Measurements from ENCODE around the gene CARD19.

Gene CARD19

DNA sequence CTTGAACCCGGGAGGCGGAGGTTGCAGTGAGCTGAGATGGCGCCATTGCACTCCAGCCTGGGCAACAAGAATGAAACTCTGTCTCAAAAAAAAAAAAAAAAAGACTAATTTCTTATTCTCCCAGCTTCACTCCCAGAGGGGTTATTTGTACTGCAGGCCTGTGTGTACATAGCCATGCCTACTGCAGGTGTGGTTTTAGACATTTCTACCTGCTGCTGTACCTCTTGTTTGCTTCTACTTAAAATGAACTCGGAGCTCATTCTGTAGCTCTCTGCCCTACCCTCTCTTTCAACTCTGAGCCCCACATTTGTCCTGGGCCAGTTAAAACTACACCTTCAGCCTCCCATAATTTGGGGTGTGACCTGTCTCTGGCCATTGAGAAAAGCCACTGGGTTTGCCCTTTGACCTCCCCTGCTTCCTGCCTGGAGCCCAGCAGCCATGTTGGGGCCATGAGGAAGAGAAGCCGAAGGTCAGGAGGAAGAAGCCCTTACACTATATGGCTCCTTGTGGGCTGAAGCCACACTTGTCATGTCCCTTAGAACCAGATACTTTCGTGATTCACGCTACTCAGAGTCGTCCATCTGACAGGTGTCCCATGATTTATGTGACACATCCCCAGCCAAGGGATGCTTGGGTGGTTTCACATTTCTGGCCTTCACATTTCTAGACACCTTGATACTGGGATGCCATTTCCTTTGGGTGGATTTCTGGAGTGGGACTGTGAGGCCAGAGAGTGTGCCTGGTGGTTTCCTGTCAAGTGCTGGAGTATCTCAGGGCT, 9.4 kb upstream of the CARD19 start:
- DNase-seq (ENCODE audit: low read depth in 4 of 4, low spot score in 1 of 4), result no peak

DNA sequence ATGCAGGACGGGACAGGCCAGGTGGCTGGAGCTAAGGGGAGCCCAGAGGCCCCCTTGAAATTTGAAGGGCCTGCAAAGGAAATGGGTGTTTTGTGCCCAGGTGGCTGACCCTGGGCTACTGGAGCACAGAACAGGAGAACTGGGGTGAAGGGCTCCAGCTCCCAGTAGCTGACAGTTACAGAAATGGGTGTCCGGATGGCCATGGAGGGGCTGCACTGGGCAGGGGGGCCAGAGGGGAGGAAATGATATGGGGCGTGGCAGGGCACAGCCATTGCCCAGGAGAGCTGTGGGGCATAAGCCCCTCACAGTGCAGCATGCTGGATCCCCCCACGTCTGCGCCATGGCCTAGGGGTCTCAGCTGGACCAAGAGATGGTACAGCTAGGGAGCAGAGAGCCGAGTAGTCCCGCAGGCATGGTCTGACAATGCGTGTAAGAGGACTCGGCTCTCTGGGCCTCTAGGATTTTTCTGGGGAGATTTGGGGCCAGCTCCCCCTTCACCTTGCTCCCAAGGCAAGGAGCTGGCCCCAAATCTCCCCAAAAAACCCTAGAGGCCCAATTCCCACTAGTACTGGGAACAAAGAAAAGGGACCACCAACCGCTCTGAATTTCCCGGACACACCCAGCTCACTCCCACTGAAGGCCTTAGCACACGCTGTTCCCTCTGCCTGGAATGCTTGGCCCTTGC, 7.9 kb upstream of the CARD19 start:
- no peak for DNase-seq (ENCODE audit: low read depth in 4 of 4, low spot score in 1 of 4)

- DNase-seq (ENCODE audit: low read depth in 4 of 4, low spot score in 1 of 4), result no peak
These were observed 7.4 kb upstream of the CARD19 start for GRCh38 chr9:93088656-93089015.

DNA sequence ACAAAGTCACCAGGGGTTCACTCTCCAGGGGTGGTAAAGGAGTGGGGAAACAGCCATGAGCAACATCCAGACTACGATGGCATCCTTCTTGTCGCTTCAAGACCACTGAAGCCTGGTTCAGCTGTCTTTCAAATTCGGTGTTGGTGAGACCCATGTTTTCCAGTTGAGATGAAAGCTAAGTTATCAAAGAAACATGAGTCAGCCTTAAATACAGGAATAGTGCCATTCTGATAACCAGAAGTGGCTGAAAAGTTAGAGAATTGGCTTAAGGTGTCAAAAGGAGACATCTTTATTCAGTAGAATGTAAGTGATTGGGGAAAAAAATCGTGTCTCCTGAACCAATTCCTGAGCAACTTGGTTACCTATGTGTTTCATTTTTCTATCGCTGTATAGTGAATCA, 7.0 kb upstream of the CARD19 start:
- no peak for DNase-seq (ENCODE audit: low read depth in 4 of 4, low spot score in 1 of 4)

DNA sequence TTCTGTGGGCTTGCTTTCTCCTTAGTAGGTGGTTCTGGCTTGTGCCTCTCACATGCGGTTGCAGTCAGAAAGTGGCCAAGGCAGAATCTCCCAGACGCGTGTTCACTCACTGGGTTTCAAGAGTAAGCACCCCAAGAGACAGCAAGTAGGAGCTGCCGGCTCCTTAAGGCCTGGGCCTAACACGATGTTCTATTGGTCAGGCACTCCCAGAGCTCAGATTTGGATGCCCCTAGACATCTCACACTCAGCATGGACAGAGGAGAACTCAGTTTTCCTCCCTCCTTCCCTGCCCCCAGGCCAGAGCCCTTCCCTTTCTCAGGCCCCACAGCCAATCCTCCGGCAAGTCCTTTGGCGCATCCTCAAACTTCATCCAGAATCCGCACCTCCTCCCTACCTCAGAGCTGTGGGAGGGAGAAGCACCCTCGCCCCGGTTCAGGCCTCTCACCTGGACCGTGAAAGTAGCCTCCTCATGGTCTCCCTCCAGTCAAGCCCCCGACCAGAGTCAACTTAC, 6.5 kb upstream of the CARD19 start:
- DNase-seq (ENCODE audit: low read depth in 4 of 4, low spot score in 1 of 4), result no peak

GRCh38 chr9:93090091-93090655, 5.8 kb upstream of the CARD19 start:
- no peak for DNase-seq (ENCODE audit: low read depth in 4 of 4, low spot score in 1 of 4)

DNA sequence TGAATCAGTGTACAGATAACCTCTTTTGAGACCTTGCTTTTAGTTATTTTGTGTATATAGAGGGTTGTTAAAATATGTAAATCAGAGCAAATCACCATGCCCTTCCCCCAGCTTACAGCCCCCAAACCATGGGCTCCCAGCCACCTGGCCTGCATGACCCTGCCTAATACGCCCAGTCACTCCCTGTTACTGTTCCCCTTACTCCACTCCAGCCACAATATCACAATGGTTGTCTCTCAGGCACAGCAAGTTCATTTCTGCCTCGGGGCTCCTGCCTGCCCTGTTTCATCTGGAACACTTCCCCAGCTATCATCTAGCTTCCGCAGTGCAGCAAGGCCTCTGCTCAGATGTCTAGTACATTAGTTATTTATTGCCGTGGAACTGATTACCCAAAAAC, 5.0 kb upstream of the CARD19 start:
- no peak for DNase-seq (ENCODE audit: low read depth in 4 of 4, low spot score in 1 of 4)

DNA sequence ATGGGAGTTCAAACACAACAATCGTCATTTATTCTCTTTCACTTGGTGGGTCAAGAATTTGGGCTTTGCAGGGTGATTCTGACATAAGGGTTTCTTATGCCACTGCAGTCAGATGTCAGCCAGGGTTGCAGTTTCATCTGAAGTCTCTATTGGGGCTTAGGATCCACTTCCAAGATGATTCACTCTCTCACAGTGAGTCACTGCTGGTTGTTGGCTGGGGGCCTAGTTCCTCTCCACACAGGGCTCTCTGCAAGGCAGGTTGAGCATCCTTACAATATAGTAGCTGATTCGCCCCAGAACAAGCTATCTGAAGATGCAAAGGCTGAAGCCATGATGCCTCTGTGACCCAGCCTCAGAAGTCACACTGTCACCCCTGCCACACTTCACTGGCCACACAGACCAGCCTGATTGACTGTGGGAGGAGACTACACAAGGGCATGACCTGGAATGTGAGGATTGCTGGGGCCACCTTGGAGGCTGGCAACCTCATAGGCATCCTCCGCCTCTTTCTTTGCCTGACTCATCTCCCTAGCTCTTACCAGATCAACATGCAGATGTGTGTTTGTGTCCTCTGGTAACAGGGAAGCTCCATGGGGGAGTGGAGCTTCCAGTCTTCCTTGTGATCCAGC, 4.5 kb upstream of the CARD19 start:
- DNase-seq (ENCODE audit: low read depth in 4 of 4, low spot score in 1 of 4), result peak in 2 of 4 experiments; percentile 61 to 65

DNA sequence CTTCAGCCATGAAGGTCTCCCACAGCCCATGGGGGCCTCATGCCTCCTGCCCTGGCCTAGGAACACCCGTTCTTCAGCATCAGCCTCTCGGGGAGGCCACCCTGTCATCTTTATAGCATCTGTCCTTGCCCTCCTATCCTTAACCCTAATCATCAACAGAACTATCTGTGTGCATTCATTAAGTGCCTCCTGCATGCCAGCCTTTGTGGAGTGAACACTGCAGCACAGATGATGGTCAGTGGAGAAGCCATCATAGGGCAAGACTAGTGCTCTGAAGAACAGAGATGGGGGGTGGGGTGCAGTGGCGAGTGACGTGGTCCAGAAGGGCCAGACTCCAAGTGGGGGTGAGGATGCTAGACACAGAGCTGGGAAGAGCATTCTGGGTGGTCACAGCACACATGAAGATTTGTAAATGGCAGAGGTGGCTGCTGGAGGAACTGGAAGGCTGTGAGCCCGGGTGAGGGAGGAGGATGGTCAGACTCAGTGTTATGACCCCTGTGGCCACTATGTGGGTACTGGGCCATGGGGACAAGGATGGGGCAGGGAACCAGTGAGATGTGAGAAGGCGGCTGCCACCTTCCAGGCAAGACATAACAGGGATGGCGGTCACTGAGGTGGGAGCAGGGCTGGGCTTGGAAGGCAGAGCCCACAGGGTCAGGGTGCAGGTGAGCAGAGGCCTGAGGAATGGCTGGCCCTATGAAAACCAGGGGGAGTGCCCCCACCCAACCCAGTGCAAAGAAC, 3.6 kb upstream of the CARD19 start:
- no peak for DNase-seq (ENCODE audit: low read depth in 4 of 4, low spot score in 1 of 4)

DNA sequence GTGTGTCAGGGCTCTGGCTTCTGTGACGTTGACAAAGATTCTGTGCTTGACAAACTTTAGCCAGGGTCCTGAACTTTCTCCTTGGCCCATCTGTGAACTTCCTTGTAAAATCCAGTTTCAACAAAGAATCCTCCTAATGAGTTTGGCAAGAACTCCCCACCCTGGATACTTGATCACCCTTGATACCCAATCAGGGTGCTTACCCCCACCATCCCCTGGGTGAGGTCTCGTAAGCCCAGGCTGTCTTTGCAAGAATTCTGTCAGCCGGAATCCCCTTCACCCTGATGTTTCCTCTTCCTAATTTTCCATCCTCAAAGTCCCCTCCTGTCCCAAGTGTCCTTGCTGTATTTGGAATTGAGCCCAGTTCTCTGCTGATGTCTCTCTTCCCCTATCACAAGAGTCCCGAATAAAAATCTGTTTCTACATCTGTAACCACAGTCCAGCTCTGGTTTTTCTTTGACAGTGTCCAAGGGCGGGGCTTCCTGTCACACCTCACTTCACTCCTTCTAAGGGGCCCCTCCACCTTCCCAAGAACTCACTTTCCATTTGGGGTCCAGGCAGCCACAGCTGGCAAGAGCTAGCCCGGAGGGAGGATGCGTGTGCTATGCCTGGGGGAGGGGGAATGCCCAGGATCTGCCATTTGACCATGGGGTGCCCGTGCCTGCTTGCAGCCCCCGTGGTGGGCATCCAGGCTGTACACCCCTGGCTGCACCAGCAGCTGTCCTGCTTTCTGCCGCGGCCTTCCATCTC, 2.7 kb upstream of the CARD19 start:
- no peak for DNase-seq (ENCODE audit: low read depth in 4 of 4, low spot score in 1 of 4)

DNA sequence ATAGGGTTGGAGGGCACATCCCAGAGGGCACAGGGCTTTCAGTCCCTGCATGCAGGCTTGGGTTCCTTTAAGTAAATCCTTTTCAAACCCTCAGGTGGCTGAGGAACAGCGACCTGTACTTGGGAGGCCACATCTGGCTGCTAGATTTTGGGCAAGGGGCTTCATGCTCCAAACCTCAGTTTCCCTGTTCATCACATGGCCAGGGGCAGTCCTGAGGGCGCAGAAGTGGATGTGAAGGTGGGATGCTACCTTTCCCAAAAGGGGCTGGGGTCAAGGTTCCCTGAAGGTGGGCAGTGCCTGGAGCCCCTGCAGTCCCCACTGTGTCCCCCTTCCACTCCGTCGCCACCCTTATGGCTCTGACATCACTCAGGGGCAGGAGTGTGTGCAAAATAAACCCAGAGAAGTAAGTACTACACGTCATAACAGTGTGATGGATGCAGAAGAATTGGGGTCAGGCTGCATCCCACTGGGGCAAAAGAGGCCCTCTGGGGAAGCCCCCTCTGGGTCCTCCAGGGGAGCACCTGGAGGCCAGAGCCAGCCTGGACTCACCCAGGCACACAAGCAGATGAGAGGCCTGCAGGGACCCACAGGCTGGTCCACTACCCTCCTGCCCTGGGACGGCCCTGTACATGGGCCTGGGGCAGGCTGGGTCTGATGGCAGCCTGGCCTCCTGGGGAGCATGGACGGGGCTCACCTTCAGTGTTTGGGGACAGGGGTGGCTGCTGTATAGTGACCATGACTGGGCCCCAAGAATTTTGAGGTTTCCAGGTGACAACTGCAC, 1.9 kb upstream of the CARD19 start:
- no peak for DNase-seq (ENCODE audit: low read depth in 4 of 4, low spot score in 1 of 4)

DNA sequence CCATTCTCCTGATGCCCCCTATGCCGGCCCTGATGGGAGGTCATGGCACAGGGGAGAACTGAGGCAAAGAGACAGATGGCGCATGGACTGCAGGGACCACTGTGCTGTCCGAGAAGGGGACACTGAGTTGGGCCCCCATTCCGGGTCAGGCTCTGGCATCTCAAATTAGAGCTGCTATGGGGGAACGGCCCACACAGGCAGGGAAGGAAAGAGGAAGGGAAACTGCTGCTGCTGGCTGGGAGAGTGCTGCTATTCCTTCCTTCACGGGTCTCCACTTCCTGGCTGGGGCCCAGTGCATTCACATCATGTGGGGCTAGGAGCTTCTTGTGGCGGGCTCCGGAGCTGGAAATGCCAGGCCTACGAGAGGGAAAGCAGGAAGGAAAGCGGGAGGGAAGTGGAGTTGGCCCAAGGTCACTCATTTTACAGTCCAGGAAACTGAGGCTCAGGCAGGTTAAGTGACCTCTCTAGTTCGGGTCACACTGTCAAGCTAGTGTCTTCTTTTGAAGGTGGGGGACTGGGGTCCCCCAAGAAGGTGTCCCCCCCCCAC, 1.3 kb upstream of the CARD19 start:
- no peak for DNase-seq (ENCODE audit: low read depth in 4 of 4, low spot score in 1 of 4)

- peak; percentile 100 for DNase-seq (ENCODE audit: low read depth in 4 of 4, low spot score in 1 of 4)
These were observed 549 bp upstream of the CARD19 start for GRCh38 chr9:93095205-93096130.

GRCh38 chr9:93096811-93097382, 880 bp downstream of the CARD19 start:
- DNase-seq (ENCODE audit: low read depth in 4 of 4, low spot score in 1 of 4), result no peak

- no peak for DNase-seq (ENCODE audit: low read depth in 4 of 4, low spot score in 1 of 4)
These were observed 1.6 kb downstream of the CARD19 start for GRCh38 chr9:93097511-93098201.

DNA sequence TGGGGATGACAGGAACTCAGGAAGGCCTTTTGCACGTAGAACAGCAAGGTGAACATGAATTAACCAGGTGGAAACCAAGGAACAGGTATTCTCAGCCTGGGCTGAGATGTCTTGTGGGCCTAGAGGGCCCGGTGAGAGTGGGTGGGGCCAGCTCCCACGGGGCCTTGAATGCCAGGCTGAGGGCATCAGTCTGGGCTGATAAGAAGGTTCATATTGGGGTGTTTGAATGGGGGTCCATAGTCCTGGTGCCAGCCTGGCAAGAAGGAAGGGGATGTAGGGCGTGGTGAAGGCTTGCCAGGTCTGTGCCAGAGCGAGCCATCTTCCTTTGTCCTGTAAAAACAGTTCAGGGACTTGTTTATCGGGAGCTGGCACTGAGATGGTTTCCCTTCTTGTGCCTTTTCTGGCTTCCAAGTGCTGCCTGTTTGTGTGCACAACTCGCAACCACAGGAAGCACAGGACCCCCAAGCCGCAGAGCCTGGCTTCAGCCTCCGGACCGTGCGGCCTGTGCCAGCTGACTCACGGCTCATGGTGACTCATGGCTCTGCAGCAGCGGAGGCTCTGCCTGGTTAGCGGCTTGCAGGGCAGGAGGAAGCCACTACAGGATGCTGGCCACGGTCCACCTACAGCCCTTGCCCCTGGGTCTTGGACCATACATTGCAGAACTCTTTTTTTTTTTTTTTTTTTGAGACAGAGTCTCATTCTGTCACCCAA, 2.4 kb downstream of the CARD19 start:
- DNase-seq (ENCODE audit: low read depth in 4 of 4, low spot score in 1 of 4), result peak in 2 of 4 experiments; percentile 44 to 45
